Left lobe of liver (tissue), 2 donors: ENCODE measurements around the gene ATP6V0E1. TPM values are rescaled to one million over a fixed set of nuclear protein-coding genes. Genes with fewer than 3 reads are reported as not detected.
A peak's percentile ranks its signal among the peaks of the same experiment; 100 is the strongest.
"Not testable (repeated sequence)": the region's sequence is repeated elsewhere in the genome, so short reads cannot be mapped to it uniquely, and the experiment has no call there.

Source experiments
- ATAC-seq: fragments of 200-7000 bp; cut with Tn5 transposase; one replicate; pipeline ENCODE4 v1.9.1; 2020; ENCODE audit warnings: mild to moderate bottlenecking, moderate library complexity
- DNase-seq: peaks from one replicate; pipeline ENCODE4 v3.0.0-alpha.2; 2020; ENCODE audit warnings: low spot score
- total RNA-seq: library from RNA; stranded (reverse); gene quantifications from one replicate; pipeline ENCODE4 v1.2.1, GENCODE V29; 2021
- donor health status: DM: no; HTN: no; CAD: no; lungs with moderate emphysema.
- donor health status: DM: no; HTN: yes; CAD: no.

Gene ATP6V0E1
- total RNA-seq, 1 donor from 2014 or later, result 110 TPM

- no peak for ATAC-seq
- peak; percentile 32 for DNase-seq
Observed at GRCh38 chr5:173001229-173001841, 17.8 kb downstream of the ATP6V0E1 start.

GRCh38 chr5:173003360-173003759 is 19.8 kb downstream of the ATP6V0E1 start:
- DNase-seq (no peak), ATAC-seq (no peak)

GRCh38 chr5:173004013-173004412 is 20.4 kb downstream of the ATP6V0E1 start:
- no peak for ATAC-seq

DNA sequence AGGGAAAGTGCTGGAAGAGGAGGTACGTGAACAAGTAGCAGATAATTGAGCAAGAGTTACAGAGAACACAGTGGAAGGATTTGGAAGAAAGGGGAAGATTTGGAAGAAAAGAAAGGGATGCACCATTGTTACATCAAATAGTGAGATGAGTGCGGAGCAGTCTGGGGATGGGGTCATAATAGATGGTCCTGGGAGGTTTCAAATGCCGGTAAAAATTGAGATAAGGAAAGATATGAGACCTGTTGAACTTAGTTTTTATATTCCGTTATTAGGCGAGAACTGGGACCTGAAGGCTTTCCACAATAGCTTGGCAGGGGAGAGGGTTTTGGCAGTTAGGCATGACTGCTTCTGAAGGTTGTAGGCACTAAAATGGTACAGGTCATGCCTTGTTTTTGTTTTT is 20.9 kb downstream of the ATP6V0E1 start:
- ATAC-seq (no peak), DNase-seq (no peak)

More at GRCh38 chr5:173004013-173004412, 20.4 kb downstream of the ATP6V0E1 start:
- DNase-seq, result no peak

DNA sequence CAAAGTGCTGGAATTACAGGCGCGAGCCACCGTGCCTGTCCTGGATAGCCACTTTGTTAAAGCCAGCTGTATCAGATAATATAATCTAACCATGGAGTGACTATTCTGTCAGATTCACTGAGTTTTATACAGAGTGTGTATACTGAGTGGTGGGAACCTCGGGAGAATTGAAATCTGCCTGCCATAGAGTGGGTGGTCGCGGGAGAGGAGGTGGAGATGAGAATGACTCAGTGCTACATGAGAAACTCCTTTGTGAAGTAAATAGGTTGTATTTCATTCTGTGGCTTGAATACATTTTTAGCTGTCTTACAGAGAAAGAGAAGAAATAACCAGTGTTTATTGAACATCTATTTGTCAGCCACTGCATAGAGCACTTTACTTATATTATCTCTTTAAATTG is 26.4 kb downstream of the ATP6V0E1 start:
- DNase-seq (no peak), ATAC-seq (no peak)

DNA sequence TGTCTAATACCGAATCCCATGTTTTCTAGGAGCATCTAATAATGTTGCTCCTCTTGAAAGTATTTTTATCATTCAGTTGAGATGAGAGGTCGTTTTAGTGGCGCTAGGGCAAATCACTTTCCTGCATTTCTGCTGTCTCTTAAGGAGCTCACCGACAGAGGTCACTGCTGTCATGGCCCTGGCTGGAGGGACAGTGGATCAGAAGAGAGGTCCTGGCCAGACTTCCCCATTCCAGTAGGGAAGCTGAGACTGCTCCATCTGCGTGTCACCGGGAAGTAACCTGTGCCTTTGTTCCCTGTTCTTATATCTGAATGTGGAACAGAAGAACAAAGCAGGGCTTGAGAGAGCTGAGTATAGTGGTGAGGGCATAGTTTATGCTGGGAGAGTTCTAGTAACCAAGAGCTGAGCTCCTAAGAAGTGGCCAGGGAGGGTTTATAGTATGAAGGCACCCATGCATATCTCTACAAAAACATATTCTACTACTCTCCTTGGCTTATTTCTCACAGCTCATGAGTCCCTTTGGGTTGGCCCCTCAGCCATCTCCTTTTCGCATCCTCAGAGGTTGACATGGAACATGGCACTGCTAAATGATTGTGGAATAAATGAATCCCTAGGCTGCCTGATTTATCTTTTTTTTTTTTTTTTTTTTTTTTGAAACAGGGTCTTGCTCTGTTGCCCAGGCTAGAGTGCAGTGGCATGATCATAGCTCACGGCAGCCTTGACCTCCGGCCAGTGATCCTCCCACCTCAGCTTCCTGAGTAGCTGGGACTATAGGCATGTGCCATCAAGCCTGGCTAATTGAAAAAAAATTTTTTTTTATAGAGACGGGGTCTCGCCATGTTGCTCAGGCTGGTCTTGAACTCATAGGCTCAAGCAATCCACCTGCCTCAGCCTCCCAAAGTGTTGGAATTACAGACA is 27.2 kb downstream of the ATP6V0E1 start:
- DNase-seq, result peak; percentile 53
- ATAC-seq, result peak; percentile 80

GRCh38 chr5:173011566-173011965 is 28.0 kb downstream of the ATP6V0E1 start:
- DNase-seq (peak; percentile 23), ATAC-seq (peak; percentile 12)

- ATAC-seq (peak; percentile 29), DNase-seq (peak; percentile 51)
Observed at GRCh38 chr5:173012882-173013281, 29.3 kb downstream of the ATP6V0E1 start.

- ATAC-seq, result no peak
Observed at GRCh38 chr5:173014671-173015070, 31.1 kb downstream of the ATP6V0E1 start.

DNA sequence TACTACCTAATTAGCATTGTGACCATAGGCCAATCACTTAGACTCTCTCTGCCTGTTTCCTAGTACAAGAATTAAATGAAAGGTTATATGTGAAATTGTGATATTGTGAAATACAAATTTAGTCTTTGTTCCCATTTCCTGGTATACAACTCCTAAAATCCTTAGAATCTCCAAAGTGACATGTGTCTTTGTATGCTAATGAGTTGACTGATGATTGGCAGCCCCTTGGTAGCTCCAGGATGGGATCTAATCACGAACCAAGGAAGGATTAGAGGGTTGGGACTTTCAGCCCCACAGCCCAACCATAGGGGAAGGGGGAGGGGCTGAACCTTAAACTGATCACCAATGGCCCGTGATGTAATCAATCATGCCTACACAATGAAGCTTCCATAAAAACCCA is 31.6 kb downstream of the ATP6V0E1 start:
- DNase-seq (peak; percentile 30), ATAC-seq (no peak)

More at GRCh38 chr5:173014671-173015070, 31.1 kb downstream of the ATP6V0E1 start:
- DNase-seq, result no peak

- ATAC-seq, result peak; percentile 24
- DNase-seq, result peak; percentile 42
Observed at GRCh38 chr5:173015598-173016455, 32.3 kb downstream of the ATP6V0E1 start.

- ATAC-seq, result peak; percentile 81
- DNase-seq, result peak; percentile 48
Observed at GRCh38 chr5:173016598-173017046, 33.1 kb downstream of the ATP6V0E1 start.

GRCh38 chr5:173017087-173017486 is 33.5 kb downstream of the ATP6V0E1 start:
- DNase-seq, result peak; percentile 39
- not testable (repeated sequence) for ATAC-seq

- peak; percentile 37 for DNase-seq
Observed at GRCh38 chr5:173018358-173018757, 34.8 kb downstream of the ATP6V0E1 start.

GRCh38 chr5:173020154-173020581 is 36.6 kb downstream of the ATP6V0E1 start:
- no peak for ATAC-seq
- no peak for DNase-seq

More at GRCh38 chr5:173018358-173018757, 34.8 kb downstream of the ATP6V0E1 start:
- no peak for ATAC-seq

DNA sequence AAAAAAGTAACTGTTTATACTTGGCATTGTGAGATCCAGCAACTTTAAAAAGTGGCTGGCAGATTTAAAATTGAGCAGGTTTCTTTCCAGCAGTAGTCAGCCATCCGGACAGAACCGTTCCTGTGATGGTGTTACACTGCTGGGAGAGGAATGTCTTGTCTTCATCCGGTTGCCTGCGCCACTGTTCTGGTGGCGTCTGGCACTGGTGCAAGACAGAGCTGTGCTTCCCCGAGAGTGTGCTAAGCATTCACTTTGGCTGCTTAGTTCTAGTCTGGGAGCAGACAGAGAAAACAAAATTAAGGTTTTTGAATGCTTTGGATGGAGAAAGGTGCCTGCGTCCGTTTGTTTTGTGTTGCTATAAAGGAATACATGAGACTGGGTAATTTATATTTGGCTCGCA is 37.1 kb downstream of the ATP6V0E1 start:
- peak; percentile 33 for DNase-seq
- peak; percentile 27 for ATAC-seq

GRCh38 chr5:173025651-173026050 is 42.1 kb downstream of the ATP6V0E1 start:
- no peak for DNase-seq
- no peak for ATAC-seq

GRCh38 chr5:173027905-173028304 is 44.3 kb downstream of the ATP6V0E1 start:
- ATAC-seq, result no peak
- no peak for DNase-seq

GRCh38 chr5:173028811-173029327 is 45.3 kb downstream of the ATP6V0E1 start:
- ATAC-seq, result no peak

GRCh38 chr5:173029499-173029921 is 45.9 kb downstream of the ATP6V0E1 start:
- peak; percentile 55 for ATAC-seq
- no peak for DNase-seq

More at GRCh38 chr5:173028811-173029327, 45.3 kb downstream of the ATP6V0E1 start:
- no peak for DNase-seq
